ENCODE measurements around the gene PINLYP. TPM values are rescaled to one million over a fixed set of nuclear protein-coding genes. Genes with fewer than 3 reads are reported as not detected.

PINLYP gene
- total RNA-seq, 3 donors from 2014 or later = 0.61 to 7.4 (median 2.0) TPM

- no peaks in the 10 kb centered on the region for H3K9me3 ChIP-seq
- H3K4me3 ChIP-seq = no peak overlapping the region
- DNase-seq (no peak), ATAC-seq (no peak)
- intact Hi-C loops (cut with DNase I, micrococcal nuclease) = no loop called here
- H3K36me3 ChIP-seq (ENCODE audit: low read depth) = no peaks in the 10 kb centered on the region
- no peak for TF ChIP-seq CTCF (IDR thresholded peaks at IDR 0.05)
- H3K4me1 ChIP-seq (ENCODE audit: low read depth) = peaks cover 11% of the 10 kb centered on the region
These were observed 13.7 kb downstream of the PINLYP start for GRCh38 chr19:43589277-43589676.

GRCh38 chr19:43589678-43590077 lies 14.1 kb downstream of the PINLYP start:
- no peak overlapping the region for H3K4me3 ChIP-seq
- intact Hi-C loops (cut with DNase I, micrococcal nuclease) = no loop called here
- no peaks in the 10 kb centered on the region for H3K9me3 ChIP-seq
- no peaks in the 10 kb centered on the region for H3K36me3 ChIP-seq (ENCODE audit: low read depth)
- no peak for TF ChIP-seq CTCF (IDR thresholded peaks at IDR 0.05)
- no peak for ATAC-seq
- DNase-seq = no peak
- H3K4me1 ChIP-seq (ENCODE audit: low read depth) = peaks cover 15% of the 10 kb centered on the region

- ATAC-seq (no peak), DNase-seq (peak in 1 of 3 donors; percentile 50)
- H3K36me3 ChIP-seq (ENCODE audit: low read depth) = no peaks in the 10 kb centered on the region
- H3K9me3 ChIP-seq = no peaks in the 10 kb centered on the region
- H3K4me1 ChIP-seq (ENCODE audit: low read depth) = peaks cover 26% of the 10 kb centered on the region
- no peak for TF ChIP-seq CTCF (IDR thresholded peaks at IDR 0.05)
- intact Hi-C loops (cut with DNase I, micrococcal nuclease) = no loop called here
- H3K4me3 ChIP-seq = no peak overlapping the region
These were observed 16.5 kb downstream of the PINLYP start for GRCh38 chr19:43591904-43592772.

- H3K36me3 ChIP-seq (ENCODE audit: low read depth) = no peaks in the 10 kb centered on the region
- intact Hi-C loops (cut with DNase I, micrococcal nuclease) = no loop called here
- peaks cover 33% of the 10 kb centered on the region for H3K4me1 ChIP-seq (ENCODE audit: low read depth)
- no peaks in the 10 kb centered on the region for H3K9me3 ChIP-seq
- DNase-seq = no peak
- no peak for ATAC-seq
- no peak overlapping the region for H3K4me3 ChIP-seq
- no peak for TF ChIP-seq CTCF (IDR thresholded peaks at IDR 0.05)
These were observed 17.3 kb downstream of the PINLYP start for GRCh38 chr19:43592800-43593350.

GRCh38 chr19:43594081-43594697 lies 18.6 kb downstream of the PINLYP start:
- DNase-seq = no peak
- Histone ChIP-seq H3K36me3 (ENCODE audit: low read depth) (no peaks in the 10 kb centered on the region), H3K9me3 (no peaks in the 10 kb centered on the region), H3K4me1 (ENCODE audit: low read depth) (peaks cover 36% of the 10 kb centered on the region), H3K4me3 (no peak overlapping the region)
- TF ChIP-seq CTCF (IDR thresholded peaks at IDR 0.05) = no peak
- ATAC-seq = no peak
- intact Hi-C loops (cut with DNase I, micrococcal nuclease) = loop anchor here in 1 of 2 donors (2.0 kb wide), 1 partner anchor 59 kb away; no protein-coding TSS in a partner anchor

All from mucosa of descending colon (tissue), 3 donors.